GM18498 (cell line): ENCODE data around the gene CEACAM1.
"Not testable (repeated sequence)": the region's sequence is repeated elsewhere in the genome, so short reads cannot be mapped to it uniquely, and the experiment has no call there.

Source experiments
- ATAC-seq: cut with Tn5 transposase; IDR thresholded peaks from one replicate; pipeline ENCODE4 v1.9.1; 2021; ENCODE audit warnings: mild to moderate bottlenecking, moderate library complexity; ENCODE audit not compliant: unreplicated experiment

The CEACAM1 gene

DNA sequence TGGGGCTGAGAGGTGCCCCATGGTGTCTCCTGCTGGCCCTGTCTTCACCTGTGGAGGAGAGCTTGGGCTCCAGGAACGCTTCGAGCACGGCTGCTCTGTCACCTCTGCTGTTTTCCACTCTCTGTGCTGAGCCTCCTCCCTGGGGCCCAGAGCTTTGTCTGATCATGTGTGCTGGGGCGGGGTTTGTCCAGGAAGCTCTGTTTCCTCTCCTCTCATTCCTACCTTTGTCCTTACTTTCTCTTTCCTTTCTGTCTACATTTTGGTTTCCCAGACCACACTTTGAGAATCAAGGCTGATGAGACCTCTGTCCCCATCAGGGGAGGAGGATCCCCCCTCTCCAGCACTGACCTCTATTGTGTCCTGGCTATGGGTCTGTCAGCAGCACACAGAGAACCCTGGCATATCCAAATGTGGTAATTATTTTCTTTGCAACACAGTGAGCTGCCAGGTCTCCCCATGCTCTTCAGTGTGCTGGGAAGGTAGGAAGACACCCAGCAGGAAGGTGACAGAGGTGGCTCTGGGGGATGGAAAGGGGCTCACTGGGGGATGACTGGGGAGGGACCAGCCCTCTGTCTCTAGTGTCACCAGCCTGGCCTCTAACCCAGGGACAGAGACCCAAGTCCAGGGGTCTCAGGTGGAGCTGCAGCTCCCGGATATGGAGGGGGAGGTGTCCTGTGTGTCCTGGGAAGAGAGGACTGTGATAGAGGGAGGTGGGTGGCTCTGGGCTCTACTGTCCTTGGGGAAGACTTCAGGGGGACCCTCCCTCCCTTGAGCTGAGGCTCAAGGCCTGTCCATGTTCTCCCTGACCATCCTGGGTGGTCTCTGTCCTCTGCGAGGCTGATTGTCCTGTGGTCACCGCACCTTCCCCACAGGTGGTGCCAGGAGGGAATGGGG, at the start of gene CEACAM1:
CEACAM1 (minus strand) TSS at position 128 of the 894 bp plus-strand sequence; CDS start at position 21, 107 bp downstream.
- no peak for ATAC-seq

DNA sequence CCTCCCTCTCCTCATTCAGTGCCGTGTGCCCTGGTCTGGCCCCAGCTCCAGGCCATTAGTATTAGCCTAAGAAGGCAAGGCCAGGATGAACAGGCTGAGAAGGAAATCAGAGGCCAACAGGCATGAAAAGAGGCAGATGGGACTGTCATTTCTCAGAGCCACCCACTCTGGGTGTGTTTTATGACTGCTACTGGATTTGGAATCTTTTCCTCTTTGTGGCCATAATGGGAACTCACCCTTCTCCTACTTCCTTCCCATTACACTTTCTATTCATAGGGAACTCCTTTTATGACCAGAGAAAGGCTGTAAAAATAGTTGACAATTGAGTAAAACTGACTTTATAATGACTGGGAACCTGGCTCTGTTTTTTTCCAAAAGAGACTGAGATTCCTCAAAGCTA, 48.7 kb upstream of the CEACAM1 start:
- ATAC-seq, result no peak

DNA sequence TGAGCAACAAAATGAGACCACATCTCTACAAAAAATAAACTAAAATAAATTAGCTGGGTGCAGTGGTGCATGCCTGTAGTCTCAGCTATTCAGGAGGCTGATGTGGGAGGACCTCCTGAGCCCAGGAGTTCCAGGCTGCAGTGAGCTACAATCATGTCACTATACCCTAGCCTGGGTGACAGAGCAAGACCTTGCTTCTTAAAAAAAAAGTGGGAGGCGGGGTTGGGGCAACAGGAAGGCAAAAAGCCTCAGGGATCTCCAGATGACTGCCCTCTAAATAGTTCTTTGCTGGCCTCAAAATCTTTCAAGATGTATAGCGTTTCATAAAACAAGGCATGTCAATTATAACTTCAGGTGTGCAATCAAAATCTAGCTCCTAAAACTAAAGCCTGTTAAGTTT, 48.0 kb upstream of the CEACAM1 start:
- ATAC-seq, result no peak

DNA sequence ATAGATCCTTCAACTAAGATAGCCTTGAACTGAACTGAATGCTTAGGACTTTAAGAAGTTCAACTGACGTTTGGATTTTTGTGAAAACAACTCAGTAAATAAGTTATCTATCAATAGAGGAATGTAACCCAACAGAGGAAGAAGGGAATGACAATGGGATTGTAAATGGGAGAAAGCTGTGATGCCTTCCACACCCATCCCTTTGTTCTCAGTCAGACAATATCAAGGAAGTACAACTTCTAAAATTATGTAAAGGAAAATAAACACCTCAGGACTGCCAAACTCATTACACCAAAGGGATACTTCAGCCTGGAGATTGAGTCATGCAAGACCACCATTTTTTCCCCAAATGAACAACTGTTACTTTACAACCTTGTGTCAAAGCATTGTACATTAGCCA, 45.4 kb upstream of the CEACAM1 start:
- no peak for ATAC-seq

DNA sequence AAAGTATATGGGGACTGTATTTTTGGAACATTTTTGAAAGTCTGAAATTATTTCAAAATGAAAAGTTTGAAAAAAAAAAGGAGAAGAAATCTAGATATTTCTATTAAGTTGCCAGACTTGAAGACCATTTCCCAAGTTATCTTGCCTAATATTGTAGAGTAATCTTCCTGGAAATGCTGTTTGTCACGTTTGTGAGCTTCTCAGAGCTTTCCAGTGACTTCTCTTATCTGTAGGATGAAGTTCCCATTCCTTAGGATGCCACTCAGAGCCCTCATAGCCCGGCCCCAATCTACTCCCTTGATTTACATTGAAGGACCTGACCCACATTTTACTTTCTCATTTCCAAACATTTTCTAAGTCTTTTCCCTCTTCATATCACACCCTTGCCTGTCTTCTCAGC, 42.8 kb upstream of the CEACAM1 start:
- ATAC-seq, result no peak

DNA sequence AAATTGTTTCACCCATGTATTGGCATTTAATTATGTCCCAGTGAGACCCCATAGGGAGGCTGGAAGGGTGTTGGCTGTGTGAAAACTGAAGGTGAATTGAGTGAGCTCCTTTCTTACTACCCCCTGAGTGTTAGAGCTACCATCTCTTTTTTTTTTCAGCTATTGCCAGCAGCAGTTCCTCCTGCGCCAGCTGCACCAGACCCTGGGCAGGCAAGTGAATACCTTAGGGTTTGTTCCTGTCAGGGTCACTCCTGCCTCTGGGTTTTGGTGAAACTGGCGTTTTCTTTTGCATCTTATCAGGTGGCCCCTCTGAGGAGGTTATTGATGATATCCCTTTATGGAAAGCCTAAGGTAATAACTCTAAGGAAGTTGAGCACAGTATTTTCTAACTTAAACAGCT, 40.9 kb upstream of the CEACAM1 start:
- no peak for ATAC-seq

DNA sequence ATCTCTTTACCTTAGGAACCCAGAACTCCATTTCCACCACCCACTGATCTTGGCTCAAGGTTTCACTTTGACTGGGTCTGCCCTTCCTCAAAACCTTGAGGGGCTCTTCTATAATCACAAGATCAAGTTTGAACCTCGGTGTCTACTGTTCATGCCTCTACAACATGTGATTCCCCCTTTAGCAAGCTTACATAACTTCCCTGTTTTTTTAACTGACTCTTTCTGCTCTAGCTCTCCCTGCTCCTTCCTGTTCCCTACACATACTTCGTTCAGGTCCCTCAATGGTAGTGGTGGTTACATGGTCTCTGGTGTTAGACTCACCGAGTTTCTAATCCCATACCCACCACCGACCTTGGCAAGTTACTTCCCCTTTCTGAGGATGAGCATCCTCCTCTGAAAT, 39.7 kb upstream of the CEACAM1 start:
- no peak for ATAC-seq

DNA sequence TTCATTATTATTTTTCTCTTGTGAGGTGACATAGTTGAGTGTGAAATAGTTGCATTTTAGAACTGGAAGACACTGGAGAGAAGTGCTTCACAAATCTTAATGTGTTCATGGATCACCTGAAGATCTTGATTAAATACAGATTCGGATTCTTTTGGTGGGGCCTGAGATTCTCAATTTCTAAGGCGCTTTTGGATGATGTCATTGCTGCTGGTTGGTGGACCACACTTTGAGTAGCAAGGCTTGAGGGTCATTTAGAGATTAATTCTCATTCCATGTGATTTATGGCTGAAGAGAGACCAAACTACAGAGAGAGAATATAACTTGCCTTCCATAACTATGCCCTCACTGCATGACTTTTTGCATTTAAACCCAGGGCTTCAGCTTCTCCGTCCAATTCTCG, 39.3 kb upstream of the CEACAM1 start:
- ATAC-seq, result no peak

DNA sequence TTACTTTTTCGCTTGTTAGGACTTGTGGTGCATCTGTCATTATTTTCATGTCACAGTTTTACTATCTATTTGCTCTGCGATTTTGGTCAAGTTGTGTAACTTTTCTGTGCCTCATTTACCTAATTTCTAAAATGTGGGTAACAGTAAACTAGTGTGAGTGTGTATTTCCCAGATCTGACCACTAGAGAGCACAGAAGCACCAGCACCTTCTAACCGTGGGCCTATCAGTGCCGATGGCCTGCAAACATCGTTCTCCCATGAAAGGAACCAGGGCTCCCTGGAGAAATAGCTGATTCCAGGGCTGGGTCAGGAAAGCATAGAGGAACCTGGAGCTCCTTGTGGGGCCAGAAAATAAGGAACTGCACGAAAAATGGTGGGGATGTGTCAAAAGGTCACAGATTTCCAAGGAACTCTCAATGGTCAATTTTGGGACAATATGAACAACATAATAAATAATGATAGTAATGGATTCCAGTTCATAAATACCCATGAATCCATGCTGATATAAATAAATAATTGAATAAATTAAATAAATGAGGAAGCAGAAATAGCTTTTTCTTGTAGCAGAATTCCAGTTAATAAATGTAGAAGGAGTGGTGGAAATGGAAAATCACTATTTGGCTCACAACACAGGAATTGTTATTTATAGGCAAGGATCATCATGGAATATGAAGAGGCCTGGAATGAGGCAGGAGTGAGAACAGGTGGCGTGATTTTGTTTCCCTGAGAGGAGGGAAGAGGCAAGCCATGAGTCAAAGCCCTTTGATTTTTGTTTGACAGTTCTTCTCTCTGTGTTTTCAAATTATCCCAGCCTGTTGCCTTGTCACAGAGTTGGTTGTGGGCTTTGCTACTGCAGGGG, 35.3 kb upstream of the CEACAM1 start:
- no peak for ATAC-seq

DNA sequence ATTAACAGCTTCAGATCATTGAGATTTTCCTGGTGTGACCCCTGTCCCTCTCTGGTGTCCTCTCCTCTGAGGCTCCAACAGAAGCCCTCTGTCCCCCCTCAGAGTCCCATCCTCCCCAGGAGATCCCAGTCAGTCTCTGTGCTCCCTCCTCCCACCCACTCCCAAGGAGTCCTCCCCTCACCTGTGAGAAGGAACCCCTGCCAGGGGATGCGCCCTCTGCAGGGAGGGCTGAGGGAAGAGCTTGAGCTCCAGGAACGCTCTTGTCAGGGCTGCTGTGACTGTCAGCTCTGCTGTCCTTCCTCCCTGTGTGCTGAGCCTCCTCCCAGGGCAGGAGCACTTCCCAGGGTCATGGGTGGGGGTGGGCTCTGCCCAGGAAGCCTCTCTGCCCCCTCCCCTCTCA, 33.2 kb upstream of the CEACAM1 start:
- no peak for ATAC-seq

DNA sequence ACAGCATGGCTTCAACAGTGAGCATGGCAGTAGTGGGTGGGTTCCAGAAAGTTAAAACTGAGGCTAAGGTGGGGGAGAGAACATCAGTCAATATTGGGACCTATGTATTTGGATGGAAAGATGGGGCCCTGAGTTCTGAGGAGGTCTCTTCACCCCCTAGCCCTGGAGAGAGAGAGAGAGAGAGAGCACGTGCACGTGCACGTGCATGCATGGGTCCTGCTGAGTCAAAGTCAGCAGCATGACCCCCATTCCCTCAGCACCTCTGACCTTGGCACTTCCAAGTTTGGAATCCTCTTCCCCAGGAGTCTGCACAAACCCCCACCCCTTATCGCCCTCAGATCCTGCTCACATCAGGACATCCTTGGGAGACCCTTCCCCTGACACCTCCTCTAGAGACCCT, 32.5 kb upstream of the CEACAM1 start:
- ATAC-seq, result no peak

DNA sequence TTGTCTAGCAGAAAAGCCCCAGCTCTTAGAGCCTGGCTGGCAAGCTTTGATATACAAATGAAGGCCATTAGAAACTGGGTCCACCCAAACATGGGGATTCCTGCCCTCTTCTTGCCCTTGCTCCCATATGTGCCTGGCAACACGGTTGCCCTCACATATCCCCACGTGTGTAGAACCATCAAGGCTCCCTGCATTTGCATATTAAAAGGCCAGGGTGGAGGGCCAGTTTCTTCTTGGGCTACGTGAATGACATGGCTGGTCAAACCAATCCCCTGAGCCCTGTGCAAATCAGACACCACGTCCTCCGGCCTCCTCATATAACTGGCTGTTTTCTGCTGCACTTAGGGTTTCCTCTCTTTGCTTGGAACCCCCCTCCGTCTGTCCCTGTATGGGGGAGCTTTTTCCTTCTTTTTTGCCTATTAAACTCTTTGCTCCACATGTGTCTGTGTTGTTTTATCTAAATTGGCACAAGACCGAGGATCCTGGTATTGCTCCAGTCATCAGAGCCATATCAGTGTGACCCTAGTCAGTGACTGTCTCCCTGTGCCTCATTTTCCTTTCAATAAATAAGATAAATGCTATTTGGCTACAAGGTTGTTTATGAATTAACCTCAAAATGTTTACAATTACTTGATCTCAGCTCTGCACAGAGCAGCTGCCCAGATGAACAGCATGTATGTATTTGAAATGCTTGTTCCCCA, 30.3 kb upstream of the CEACAM1 start:
- no peak for ATAC-seq

DNA sequence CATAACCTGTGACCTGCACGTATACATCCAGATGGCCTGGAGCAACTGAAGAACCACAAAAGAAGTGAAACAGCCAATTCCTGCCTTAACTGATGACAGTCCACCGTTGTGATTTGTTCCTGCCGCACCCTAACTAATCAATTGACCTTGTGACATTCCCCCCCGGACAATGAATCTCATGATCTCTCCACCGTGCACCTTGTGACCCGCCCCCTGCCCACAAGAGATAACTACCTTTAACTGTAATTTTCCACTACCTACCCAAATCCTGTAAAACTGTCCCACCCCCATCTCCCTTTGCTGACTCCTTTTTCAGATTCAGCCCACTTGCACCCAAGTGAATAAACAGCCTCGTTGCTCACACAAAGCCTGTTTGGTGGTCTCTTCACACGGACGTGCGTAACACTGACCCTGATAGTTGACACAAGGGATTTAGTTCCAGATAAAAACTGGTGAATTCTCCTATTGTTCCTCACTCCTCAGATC, 29.1 kb upstream of the CEACAM1 start:
- not testable (repeated sequence) for ATAC-seq

DNA sequence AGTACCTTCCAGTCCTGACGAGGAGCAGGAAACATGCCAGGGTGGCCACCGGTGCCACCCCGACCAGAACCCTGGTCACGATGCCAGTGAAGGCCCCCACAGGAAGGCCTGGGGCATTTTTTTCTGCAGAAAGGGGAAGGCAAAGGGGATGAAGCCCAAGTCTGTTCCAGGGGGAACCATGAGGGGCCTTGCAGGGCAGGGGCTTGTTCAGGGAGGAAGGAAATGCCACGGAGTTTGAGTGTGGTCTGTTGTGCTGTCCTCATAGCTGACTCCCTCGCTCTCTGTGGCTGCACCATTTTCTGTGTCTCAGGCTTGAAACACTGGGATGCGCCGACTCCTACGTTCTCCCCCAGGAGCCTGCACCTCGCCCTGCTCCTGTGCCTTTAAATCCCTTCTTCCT, 27.5 kb upstream of the CEACAM1 start:
- ATAC-seq, result no peak

DNA sequence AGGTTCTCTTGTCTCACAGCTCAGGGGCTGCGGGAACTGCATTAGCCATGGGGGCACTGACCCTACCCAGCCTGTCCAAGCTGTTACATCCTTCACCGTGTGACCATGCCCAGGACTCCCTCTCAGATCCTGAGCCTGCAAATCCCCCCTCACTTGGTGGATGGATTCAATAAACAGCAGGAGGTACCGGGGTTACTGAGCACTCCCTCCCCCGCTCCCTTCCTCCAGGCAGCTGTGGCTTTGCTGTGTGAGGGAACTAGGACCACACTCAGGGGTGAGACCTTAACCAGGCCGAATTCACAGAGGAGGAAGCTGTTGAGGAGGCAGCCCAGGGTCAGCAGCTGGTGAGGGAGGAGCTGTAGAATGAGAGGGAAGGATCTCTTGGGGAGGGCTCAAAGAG, 27.0 kb upstream of the CEACAM1 start:
- no peak for ATAC-seq

DNA sequence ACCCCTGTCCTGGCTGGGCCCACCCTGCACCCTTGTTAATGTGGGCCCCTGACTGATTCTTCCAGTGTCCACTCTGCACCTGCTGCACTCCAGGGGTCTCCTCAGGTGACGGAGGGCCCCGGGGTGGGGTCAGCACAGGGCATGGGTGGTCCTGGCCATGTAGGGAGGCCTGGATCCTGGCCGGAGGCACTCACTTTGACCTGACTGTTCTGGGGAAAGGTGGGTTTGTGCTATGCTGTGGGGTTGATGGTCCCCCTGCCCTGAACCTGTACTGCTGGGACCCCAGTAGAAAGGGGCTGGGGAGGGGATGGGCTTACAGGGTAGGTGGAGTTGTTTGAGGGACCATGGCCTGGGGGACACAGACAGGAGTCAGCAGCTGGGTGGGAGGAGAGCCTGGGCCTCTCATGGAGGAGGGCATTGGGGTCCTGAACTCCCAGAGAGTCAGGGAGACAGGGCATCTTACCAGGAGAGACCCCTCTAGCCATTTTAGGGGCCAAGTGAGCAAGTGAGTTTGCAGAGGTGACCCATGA, 25.8 kb upstream of the CEACAM1 start:
- ATAC-seq, result no peak

DNA sequence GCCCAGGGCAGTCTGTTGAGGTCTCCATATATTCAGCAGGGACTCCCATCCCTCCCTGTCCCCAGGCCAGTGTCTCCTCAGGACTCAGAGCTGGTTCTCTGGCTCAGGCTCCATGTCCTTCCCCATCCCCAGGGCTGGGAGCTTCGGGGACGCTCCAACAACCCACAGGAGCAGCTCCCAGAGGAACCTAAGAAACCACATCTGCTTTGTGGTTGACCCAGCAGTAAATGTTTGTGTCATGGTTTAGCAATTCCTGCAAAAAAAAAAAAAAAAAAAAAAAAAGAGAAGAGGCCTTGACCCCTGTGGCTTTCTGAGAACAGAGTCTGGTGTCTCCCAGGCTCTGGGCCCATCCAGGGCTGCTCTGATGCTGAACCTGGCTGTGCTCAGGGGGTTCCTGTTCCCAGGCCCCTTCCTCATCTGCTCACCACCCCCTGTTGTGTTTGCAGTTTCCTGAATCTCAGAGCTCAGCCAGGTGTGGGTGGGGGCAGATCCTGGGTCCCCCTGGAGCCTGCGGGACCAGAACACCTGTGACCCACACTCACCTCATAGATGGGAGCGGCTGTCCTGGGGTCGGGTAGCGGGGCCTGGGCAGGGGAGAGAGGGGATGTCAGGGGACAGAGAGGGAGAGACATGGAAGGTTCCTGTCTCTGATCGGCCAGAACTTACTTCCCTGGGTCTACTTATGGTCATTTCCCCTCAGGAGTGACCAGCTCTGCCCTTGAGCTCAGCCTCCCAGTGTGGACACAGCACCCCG, 25.2 kb upstream of the CEACAM1 start:
- no peak for ATAC-seq

DNA sequence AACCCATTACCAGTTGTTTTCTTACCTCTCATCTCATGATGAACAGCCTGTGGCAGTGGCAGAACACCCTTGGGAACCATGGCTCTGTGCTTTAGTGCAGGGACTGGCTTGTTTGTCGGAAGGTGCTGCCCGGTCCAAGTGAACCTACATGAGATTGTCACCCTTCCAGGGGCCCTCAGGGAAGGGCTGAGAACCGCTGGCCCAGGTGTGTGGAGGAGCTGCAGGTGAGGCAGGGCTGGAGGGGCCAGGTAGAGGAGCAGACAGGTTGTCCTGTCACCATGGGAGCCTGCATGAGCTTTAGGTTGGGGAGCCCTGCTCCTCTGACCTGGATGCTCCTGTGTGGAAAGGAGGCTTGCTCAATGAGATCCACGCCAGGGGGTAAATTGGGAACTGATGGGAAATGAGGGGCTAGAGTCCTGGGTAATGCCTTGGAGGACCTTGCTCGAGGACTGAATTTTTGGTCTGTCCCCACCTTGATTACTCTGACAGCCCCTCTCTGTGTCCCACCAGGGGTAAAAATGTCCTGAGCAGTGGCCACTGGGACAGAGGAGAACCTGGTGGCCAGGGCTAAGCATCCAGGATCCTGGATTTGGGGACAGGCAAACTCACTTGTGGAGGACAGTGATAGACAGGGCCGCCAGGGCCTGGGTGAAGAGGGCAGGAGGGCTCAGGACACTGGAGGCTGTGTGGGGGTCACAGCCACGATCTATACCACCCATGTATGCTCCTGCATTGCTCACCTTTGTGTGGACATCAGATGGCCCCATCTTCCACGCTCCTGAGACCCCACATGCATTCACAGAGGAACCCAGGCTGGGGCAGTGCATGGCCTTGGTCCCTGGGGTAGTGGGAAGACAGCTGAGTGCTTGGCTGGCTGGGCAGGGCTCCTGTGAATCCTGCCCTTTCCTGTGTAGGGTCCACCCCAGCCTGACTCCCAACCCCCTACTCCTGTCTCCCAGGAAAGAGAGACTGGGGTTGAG, 24.1 kb upstream of the CEACAM1 start:
- ATAC-seq, result no peak

DNA sequence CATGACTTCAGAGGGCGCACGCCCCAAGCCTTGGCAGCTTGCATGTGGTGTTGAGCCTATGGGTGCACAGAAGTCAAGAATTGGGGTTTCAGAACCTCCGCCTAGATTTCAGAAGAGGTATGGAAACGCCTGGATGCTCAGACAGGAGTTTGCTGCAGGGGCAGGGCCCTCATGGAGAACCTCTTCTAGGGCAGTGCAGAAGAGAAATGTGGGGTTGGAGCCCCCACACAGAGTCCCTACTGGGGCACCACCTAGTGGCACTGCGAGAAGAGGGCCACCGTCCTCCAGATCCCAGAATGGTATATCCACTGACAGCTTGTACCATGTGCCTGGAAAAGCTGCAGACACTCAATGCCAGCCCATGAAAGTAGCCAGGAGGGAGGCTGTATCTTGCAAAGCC, 22.2 kb upstream of the CEACAM1 start:
- not testable (repeated sequence) for ATAC-seq
